ENCODE results near the gene ATF3.
A peak's percentile ranks its signal among the peaks of the same experiment; 100 is the strongest.

The ATF3 gene

GRCh38 chr1:212608392-212608958, at the start of gene ATF3:
Gene ATF3 (plus strand): TSS chr1:212608761. CDS start chr1:212615022, 6,261 bp downstream.
- DNase-seq (ENCODE audit: low read depth), result peak; percentile 100

DNA sequence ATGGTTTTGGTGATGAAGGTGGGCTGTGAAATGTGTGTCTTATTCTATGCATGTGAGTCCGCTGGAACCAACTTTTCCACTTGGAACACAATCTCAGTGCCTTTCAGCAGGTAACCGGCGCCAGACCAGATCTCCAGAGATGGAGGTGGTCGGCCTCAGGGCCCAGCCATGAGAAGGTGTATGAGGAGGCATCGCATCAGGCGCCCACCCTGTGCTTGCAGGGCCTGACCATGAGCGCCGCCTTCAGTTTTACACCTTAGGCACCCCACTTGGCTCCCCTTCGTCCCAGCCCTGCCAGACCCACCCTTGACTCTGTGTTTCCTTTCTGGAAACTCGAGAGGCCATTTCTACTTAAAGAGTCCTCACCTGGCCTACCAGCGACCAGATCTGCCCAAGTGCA, 48.6 kb upstream of the ATF3 start:
- DNase-seq (ENCODE audit: low read depth), result no peak

GRCh38 chr1:212560933-212561460, 47.6 kb upstream of the ATF3 start:
- DNase-seq (ENCODE audit: low read depth), result no peak

GRCh38 chr1:212561501-212561931, 47.0 kb upstream of the ATF3 start:
- peak; percentile 49 for DNase-seq (ENCODE audit: low read depth)

DNA sequence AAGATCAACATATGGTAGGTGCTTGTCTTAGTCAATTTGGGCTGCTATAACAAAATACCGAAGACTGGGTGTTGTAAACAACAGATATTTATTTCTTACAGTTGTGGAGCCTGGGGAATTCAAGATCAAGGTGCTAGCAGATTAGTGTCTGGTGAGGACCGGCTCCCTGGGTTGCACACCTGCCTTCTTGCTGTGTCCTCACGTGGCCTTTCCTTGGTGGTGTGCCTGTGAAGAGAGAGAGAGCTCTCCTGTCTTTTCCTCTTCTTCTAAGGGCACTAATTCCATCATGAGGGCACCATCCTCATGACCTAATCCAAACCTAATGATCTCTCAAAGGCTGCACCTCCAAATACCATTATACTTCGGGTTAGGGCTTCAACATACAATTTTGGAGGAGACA, 45.8 kb upstream of the ATF3 start:
- no peak for DNase-seq (ENCODE audit: low read depth)

GRCh38 chr1:212565079-212565478, 43.5 kb upstream of the ATF3 start:
- DNase-seq (ENCODE audit: low read depth), result no peak

GRCh38 chr1:212565571-212566305, 42.8 kb upstream of the ATF3 start:
- no peak for DNase-seq (ENCODE audit: low read depth)

- peak; percentile 79 for DNase-seq (ENCODE audit: low read depth)
Observed at GRCh38 chr1:212566522-212567479, 41.8 kb upstream of the ATF3 start.

- no peak for DNase-seq (ENCODE audit: low read depth)
Observed at GRCh38 chr1:212567638-212568037, 40.9 kb upstream of the ATF3 start.

DNA sequence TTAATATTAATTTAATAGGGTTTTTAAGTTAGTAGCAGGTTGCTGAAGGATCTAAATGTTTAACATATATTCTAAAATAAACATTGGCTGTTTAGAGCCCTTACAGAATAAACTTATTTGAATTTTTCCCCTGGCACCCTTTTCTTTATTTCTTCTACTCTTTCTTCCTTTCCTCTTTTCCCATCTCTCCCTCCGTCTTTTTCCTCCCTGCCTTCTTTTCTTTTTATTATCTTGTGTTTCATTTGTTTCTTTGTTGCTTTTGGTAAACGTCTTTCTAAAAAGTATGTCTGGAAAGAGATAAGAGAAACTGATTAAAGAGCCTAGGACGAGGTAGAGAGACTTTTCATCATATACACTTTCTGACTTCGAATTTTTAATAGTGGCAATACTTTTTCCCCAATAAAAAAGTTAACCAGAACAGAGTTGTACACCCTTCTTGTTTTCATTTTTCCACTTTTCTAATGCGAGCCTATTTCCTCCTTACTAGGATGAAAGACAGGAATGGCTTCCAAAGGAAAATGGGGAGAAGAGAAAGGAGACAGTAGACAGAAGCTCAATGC, 39.5 kb upstream of the ATF3 start:
- DNase-seq (ENCODE audit: low read depth), result no peak

DNA sequence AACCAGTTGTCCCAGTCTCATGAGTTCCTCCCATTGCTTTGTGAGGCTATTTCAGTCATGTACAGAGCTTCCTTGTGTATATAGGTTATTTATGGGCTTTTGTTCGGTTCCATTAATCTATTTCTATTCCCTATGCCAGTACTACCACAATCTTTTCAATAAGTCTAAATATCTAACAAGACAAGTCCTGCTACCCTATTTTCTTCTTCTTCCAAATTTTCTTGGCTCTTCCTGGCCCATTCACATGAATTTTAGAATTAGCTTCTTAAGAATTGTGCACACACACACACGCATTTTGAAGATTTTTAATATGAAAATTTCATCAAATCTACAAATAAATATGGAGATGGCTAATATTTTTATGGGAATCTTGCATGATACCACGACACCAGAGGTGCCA, 33.8 kb upstream of the ATF3 start:
- no peak for DNase-seq (ENCODE audit: low read depth)

DNA sequence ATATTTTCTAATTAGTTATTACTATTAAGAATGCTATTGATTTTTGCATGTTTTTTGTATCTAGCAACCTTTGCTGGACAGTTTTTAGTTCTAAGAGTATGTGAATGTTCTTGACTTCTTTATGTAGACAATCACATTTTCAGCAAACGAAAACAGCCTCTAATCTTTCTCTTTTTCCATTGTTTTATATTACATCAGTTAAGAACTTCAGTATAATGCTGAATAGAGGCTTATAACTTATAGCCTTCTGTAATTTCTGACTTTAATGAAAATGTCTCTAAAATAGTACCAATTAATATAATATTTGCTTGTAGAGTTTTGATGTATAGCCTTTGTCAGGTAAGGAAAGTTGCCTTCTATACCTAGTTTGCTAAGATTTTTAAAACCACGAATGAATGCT, 33.2 kb upstream of the ATF3 start:
- no peak for DNase-seq (ENCODE audit: low read depth)

DNA sequence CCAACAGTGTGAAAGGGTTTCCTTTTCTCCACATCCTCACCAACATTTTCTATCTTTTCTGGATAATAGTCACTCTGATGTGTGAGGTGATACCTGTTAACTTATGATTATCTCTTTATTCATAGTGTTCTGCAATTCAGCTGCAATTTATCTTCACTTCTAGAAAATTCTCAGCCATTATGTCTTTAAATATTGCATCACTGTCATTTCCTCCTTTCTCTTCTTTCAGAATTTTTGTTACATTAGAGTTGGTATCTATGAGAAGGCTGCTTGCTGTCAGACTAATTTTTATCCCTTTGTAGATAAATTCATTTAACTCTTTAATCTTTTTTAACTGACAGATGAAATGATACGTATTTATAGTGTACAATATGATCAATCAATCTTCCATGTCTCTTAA, 30.5 kb upstream of the ATF3 start:
- DNase-seq (ENCODE audit: low read depth), result no peak

GRCh38 chr1:212581034-212581433, 27.5 kb upstream of the ATF3 start:
- DNase-seq (ENCODE audit: low read depth), result no peak

GRCh38 chr1:212582291-212582690, 26.3 kb upstream of the ATF3 start:
- no peak for DNase-seq (ENCODE audit: low read depth)

DNA sequence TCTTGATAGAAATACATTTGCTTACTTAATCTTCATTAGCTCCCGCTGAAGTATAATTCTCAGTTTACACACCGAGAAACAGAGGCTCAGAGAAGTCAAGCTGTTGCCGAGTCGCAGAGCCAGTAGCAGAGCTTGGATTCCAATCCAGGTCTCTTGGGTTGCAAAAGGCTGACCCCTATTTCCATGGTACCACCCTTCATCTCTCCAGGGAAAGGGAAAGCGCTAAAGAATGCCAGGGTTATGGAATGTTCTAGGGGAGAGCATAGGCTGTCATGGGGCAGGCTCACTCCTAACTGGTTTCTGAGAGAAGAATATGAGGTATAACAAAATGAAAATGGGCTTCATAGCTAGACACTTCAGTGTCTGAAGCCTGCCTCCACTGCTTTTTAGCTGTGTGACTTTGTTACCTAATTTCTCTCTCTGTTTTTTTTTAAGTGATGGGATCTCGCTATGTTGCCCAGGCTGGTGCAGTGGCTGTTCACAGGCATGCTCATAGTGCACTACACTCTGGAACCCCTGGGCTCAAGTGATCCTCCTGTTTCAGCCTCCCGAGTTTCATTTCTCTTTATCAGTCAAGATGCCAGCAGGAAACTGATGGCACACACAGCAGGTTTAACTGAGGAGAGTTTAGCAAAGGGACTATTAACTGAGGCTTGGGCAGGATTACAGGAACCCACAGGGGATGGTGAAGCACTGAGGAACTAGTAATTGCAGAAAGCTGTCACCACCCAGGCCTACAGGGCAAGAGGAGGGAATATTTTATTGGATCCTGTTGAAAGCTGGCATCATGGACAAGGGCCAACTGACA, 25.5 kb upstream of the ATF3 start:
- no peak for DNase-seq (ENCODE audit: low read depth)

DNA sequence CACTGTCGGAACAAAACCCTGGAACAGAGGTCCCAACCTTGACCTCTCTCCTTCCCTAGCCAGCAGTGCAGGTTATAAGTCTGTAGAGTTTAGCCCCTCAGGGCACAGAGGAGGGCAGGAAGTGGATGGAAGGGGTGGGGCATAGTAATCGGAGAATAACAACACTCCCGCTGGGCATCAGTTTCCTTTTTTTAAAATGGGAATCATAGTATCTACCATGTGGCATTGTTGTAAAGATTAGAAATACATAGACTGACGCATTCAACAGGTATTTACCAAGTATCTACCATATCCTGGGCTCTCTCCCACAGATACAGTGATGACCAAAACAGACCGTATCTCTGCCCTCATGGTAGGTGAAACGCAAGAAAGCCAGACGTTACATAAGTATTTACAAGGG, 24.9 kb upstream of the ATF3 start:
- DNase-seq (ENCODE audit: low read depth), result no peak

DNA sequence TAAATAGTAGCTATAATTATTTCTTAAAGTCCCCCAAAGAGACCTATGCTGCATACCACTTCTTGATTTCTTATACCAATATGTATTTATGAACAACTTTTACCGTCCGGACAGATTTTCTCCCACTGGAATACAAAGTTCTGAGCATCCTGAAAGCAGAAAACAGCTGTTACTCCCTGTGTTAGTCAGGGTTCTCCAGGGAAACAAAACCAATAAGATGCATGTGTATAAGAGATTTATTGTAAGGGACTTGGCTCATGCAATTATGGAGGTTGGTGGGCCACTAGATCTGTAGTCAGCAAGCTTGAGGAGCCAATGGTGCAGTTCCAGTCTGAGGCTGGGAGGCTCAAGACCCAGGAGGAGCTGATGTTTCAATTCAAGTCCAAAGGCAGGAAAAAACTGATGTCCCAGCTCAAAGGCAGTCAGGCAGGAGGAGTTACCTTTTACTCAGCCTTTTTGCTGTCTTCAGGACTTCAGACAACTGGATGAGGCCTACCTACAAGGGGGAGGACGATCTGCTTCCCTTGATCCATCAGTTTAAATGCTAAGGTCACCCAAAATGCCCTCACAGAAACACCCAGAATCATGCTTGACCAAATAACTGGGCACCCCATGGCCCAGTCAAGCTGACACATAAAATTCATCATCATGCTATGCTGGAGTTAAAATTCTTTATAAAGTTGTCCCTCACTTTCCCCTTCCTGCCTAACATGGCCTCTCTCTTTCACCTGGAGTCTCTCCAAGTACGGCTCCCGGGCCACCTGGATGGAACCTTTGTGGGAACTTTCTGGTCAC, 24.3 kb upstream of the ATF3 start:
- DNase-seq (ENCODE audit: low read depth), result no peak

- DNase-seq (ENCODE audit: low read depth), result no peak
Observed at GRCh38 chr1:212585210-212585609, 23.4 kb upstream of the ATF3 start.

GRCh38 chr1:212586206-212587015, 22.1 kb upstream of the ATF3 start:
- no peak for DNase-seq (ENCODE audit: low read depth)
